HG03060 (cell line): Measurements from ENCODE around the gene STAT2.
"Not testable (repeated sequence)": the region's sequence is repeated elsewhere in the genome, so short reads cannot be mapped to it uniquely, and the experiment has no call there.

ENCODE experiments used
- ATAC-seq: cut with Tn5 transposase; IDR thresholded peaks from one replicate; pipeline ENCODE4 v1.9.1; 2021; ENCODE audit warnings: low read depth, moderate number of reproducible peaks; ENCODE audit not compliant: unreplicated experiment

The STAT2 gene

DNA sequence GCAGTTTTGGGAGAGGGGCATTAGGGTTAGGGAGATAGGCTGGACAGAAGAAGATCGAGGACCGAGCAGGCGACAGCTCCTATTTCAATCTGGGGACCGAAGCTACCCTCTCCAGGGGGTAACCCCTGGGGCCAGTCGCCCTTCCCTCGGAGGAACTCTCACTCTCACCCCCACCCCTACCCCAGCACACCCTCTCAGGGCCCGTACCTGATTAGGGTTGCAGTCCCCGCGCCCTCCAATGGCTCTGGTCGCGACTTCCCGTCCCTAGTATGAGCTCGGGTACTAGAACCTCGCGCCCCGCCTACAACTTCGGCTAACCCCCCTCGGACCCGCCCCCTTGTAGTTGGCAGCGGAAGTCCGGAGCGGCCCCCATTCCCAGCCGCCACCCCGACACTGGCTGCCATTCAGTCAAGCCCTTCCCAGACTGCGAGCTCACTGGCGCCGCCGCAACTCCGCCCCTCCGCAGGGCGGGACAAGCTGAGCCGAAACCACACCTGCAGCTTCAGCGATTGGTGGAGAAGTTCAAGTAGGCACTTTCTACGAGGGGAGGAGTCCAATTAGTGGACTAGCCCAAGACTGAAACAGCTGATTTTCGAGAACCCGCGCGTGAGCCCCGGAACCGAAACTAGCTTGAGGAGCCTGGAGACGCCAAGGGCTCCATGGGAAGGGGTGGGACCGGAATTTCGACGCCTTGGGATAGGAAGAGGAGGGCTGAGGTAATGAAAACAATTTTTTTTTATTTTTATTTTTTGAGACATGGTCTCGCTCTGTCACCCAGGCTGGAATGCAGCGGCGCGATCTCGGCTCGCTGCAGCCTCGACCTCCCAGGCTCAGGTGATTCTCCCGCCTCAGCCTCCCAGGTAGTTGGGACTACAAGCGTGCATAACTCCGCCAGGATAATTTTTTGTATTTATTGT lies at the start of gene STAT2:
STAT2 (minus strand) TSS at position 257 of the 917 bp plus-strand sequence. CDS start 3,536 bp downstream, outside the sequence.
- ATAC-seq = peak; percentile 95

DNA sequence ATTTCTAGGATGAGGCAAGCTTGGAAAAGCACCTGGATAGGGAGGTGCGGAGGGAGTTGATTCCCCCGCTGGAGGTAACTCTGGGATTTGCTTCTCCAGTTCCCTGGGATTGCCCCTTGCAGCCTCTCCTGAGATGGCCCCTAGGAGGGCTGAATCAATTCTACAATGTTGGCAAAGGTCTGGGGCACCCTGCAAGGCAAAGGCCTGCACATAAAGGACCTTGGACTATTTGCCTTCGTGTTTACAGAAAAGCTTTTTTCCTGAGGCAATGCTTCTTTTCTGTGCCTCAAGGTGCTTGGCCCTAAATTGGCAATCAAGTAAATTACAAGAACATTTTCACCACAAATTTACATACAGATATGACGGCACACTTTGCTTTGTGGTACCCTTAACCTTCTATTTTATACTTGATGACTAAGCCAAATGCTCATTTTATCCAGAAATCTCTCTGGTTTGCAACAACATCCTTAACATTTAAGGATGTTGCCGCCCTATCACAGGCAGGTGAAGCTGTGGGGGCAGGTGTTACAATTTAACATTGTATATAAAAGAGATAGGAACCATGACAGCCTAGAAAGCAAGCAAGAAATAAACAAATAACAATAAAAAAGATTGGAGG lies 49.0 kb upstream of the STAT2 start:
- ATAC-seq = no peak

DNA sequence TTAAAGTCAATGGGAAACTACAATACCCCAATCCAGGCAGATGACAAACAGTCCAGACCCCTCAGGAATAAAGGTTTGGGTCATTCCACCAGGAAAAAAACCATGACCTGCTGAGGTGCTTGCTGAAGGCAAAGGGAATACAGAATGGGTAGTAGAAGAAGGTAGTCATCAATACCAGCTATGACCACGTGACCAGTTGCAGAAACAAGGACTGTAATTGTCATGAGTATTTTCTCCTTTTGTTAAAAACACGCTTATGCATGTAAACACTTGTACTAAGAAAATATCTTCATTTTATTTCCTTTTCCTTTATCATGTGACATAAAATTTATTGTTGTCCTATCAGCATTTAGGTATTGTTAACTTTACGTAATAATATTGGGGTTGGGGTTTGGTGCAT lies 44.3 kb upstream of the STAT2 start:
- ATAC-seq = not testable (repeated sequence)

DNA sequence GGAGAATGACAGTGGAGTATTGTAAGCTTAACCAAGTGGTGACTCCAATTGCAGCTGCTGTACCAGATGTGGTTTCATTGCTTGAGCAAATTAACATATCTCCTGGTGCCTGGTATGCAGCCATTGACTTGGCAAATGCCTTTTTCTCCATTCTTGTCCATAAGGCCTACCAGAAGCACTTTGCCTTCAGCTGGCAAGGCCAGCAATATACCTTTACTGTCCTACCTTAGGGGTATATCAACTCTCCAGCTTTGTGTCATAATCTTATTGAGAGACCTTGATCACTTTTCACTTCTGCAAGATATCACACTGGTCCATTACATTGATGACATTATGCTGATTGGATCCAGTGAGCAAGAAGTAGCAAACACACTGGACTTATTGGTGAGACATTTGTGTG lies 41.7 kb upstream of the STAT2 start:
- ATAC-seq = not testable (repeated sequence)

DNA sequence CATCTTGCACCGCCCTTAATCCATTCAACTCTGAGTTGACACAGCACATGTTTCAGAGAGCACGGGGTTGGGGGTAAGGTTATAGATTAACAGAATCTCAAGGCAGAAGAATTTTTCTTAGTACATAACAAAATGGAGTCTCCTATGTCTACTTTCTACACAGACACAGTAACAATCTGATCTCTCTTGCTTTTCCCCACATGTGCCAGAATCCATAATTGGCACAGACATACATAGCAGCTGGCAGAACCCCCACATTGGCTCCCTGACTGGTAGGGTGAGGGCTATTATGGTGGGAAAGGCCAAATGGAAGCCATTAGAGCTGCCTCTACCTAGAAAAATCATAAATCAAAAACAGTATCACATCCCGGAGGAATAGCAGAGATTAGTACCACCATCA lies 41.2 kb upstream of the STAT2 start:
- not testable (repeated sequence) for ATAC-seq

DNA sequence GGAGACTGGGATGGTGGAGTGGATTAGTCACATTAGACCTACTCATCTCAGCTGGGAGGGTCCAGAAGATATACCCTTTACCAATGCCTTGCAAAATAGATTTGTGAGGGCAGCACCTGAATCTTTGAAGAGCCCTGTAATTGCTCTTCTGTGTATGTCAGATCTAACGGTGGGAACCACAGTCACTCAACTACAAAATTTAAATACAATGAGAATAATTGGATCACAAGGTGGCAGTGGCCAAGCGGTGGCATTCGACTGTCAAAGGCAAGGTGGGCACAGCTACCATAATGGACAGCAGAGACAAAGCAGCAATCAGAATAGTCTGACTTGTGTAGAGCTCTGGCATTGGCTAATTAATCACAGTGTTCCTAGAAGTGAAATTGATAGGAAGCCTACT lies 39.6 kb upstream of the STAT2 start:
- ATAC-seq = not testable (repeated sequence)

DNA sequence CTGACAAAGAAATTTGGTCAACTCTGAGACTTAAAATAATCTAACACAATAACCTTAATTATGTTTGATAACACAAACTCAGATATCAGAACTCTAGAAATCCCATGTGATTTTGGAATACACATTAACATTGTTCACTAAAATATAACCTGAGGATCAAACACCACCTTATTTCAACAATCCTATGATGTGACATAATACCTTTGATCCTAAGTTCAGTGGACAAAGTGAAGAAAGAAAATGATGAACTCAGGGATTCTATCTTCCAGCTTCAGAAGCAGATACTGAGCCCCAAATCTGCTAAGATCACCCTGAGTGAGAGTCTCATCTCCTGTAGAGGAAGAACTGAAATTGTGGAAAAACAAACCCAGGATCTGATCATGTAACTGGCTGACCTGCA lies 38.4 kb upstream of the STAT2 start:
- no peak for ATAC-seq

DNA sequence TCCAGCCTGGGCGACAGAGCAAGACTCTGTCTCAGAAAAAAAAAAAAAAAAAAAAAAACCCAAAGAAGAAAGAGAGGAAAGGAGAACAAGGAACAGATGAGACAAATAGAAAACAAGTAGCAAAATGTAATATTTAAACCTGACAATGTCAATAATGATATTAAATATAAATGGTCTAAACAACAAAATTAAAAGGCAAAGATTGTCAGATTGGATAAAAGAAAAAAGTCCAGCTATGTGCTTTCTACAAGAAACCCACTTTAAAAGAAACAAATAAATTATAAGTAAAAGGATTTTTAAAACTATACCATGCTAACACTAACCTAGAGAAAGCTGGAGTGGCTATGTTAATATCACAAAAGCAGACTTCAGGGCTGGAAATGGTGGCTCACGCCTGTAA lies 32.4 kb upstream of the STAT2 start:
- ATAC-seq = no peak

DNA sequence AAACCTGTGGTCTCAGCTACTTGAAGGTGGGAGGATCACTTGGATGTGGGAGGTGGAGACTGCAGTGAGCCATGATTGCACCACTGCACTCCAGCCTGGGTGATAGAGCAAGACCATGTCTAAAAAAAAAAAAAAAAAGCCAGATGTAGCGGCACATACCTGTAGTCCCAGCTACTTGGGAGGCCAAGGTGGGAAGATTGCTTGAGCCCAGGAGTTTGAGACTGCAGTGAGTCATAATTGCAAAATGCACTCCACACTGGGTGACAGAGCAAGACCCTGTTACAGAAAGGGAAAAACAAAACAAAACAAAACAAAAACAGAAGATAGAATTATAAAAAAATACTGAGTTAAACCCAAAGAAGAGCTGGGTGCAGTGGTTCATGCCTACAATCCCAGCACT lies 31.8 kb upstream of the STAT2 start:
- no peak for ATAC-seq

DNA sequence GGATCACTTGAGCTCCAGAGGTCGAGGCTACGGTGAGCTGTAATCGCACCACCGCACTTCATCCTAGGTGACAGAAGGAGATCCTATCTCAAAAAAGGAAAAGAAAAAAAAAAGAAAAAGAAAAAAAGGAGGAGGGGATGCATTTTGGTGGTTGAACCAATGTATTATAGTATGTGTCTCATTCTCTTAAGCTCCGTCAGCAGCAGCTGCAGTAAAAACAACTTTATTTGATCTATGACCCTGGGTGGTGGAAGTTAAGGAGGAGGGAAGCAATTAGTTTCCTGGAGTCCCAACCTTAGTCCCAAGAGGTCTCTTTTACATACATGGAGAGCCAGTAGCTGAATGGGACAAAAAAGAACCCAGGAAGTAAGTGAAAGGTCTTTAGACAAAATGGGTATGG lies 29.5 kb upstream of the STAT2 start:
- no peak for ATAC-seq

DNA sequence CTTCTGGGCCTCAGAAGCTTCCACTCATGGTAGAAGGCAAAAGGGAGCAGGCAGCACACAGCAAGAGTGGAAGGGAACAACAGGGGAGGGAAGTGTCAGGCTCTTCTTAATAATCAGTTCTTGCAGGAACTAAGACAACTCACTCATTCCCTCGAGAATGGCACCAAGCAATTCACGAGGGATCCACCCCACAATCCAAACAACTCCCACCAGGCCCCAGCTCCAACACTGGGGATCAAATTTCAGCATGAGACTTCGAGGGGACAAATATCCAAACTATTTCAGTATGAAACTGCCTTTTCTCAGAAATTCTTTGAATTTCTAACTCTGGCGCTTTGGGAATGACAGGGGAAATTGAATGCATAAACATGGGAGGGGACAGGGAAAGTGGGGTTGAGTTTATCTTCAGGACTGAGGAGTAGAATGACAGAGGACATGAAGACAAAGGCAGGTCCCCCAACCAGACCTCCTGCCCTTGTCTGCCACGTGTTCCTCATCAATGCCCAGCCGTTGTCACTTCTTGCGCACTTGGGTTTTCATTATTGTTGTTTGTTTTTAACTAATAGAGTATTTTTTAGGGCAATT lies 27.3 kb upstream of the STAT2 start:
- no peak for ATAC-seq

DNA sequence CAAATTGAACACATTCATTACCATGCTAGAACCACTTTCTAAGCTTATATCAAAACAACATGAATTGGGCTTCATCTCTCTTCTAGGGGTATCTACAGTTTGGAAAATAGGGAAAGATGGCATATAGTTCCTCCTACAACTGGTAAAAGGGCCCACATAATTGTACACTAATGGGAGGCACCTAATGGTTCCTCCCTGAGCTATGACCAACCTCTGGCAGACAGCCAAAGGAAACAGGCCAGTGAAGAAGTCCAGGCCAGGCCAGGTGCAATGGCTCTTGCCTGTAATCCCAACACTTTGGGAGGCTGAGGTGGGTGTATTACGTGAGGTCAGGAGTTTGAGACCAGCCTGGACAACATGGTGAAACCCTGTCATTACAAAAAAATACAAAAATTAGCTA lies 26.0 kb upstream of the STAT2 start:
- no peak for ATAC-seq

DNA sequence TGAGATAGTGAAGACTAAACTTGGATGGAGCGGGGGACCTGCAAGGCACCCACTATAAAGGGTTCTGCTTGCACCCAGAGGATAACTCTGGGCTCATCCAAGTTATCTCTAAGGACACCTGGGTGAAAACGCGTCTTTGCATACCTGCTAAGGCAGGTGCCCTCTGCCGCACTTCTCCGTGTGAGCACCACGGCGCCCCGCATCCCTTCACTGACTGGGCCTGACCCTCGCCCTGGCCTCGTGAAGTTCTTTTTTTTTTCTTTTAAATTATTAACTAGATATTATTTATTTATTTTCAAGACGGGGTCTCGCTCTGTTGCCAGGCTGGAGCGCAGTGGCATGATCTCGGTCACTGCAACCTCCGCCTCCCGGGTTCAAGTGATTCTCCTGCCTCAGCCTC lies 22.7 kb upstream of the STAT2 start:
- ATAC-seq = no peak

DNA sequence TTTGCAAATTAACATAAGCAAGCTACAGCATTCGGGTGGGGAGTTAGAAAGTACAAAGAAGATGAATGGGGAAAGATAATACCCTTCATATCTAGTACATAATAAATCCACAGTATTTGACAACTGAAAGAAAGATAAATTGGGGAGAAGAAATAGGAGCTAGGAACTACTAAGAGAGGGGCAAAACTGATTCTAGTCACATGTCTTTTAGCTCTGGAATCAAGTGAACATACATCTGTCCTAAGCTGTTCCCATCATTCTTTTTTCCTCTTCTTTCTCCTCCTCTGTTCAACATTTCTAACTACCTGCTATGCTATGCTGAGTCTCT lies 18.0 kb upstream of the STAT2 start:
- no peak for ATAC-seq

DNA sequence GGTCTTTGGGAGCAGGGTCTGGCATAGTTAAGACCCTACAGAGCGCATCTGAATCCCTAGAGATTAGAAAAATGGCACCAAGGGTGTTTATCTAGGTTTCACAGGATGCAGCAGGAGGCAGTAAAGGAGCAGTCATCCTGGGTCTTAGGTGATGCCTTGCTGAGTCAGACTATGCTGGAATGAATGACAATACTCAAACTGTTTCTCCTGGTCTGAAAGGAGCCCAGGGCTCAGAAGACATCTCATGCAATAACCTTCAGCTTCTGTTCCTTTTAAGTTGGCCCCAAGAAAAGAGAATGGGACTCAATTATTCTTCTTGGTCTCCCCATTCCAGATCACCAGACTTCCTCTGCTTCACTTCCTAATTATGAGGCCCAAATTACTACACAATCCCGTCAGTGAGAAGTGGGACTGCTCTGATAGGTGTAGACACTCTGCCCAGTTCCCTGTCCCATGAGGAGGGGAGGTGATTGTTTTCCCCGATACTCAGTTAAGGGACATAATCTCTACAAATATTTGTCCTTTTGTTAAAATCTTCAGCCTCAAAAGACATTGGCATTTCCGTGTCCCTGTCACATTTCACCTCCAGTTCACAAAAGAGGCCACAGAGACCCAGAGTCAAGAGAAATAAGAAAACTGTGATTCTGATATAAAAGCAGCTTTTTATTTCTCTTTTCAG lies 17.5 kb upstream of the STAT2 start:
- no peak for ATAC-seq

DNA sequence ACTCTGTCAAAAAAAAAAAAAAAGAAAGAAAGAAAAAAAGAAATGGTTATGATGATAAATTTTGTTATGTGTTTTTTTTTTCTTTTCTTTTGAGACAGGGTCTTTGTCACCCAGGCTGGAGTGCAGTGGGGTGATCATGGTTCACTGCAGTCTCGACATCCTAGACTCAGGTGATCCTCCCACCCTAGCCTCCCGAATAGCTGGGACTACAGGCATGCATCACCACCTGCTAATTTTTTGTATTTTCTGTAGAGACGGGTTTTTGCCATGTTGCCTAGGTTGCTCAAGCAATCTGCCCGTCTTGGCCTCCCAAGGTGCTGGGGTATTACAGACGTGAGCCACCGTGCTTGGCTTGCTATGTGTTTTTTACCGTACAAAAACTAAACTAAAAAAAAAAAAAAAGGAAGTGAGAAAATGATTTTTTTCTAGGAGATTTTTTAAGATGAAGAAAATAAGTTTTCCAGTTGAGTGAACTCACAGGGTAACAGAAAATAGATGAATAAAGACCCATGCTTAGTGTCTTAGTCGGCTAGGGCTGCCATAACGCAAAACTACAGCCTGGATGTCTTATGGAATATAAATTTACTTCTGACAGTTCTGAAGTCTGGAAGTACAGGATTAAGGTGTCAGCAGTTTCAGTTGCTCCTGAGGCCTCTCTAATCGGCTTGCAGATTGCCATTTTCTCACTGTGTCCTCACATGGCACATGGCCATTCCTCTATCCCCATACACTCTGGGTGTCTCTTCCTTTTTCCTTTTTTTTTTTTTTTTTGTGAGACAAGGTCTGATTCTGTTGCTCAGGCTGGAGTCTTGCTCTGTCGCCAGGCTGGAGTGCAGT lies 15.9 kb upstream of the STAT2 start:
- peak; percentile 44 for ATAC-seq

DNA sequence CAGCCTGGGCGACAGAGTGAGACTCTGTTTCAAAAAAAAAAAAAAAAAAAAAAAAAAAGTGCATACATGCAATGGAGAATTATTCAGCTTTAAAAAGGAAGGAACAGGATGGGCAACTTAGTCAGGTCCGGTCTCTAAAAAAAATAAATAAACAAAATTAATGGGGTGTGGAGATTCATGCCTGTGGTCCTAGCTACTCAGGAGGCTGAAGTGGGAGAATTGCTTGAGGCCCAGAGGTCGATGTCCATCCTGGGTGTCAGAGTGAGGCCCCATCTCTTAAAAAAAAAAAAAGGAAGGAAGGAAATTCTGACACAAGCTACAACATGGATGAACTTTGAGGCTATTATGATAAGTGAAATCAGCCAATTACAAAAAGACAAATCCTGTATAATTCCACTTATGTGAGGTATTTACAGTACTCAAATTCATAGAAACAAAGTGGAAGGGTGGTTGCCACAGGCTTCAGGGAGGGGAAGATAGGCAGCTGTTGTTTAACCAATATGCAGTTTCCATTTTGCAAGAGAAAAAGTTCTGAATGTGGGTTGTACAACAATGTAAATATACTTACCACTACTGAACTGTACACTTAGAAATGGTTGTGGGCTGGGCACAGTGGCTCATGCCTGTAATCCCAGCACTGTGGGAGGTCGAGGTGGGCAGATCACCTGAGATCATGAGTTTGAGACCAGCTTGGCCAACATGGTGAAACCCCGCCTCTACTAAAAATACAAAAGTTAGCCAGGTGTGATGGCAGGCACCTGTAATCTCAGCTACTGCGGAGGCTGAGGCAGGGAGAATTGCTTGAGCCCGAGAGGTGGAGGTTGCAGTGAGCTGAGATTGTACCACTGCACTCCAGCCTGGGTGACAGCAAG lies 15.1 kb upstream of the STAT2 start:
- peak; percentile 7 for ATAC-seq

DNA sequence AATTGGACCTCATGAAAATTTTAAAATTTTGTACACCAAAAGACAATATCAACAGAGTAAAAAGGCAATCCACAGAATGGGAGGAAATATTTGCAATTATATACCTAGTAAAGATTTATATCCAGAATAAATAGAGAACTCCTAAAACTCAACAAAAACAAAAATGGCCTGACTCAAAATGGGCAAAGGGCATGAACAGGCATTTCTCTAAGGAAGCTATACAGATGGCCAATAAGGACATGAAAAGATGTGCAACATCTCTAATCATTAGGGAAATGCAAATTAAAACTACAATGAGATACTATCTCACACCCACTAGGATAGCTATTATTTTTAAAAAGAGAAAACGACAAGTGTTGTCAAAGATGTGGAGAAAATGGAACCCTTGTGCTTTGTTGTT lies 13.6 kb upstream of the STAT2 start:
- no peak for ATAC-seq

DNA sequence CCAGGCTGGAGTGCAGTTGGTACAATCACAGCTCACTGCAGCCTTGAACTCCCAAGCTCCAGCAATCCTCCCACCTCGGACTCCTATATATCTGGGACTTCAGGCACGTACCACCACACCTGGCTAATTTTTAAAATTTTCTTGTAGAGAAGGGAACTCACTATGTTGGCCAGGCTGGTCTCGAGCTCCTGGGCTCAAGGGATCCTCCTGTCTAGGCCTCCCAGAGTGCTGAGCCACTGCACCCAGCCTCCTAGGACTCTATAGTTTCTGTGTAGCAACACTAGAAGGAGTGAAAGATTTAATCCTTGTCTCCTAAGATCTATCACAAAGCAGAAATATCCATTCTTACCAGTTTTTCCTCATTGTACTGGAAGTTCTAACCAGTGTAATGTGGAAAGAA lies 7.0 kb upstream of the STAT2 start:
- ATAC-seq = no peak
